Kidney glomerular epithelial cell (primary cell): Measurements from ENCODE around the gene DCDC2C.
"Not testable (repeated sequence)": the region's sequence is repeated elsewhere in the genome, so short reads cannot be mapped to it uniquely, and the experiment has no call there.

Source experiments
- DNase-seq: peaks from one replicate; lab custom pipeline; 2025; lab: John Stamatoyannopoulos, UW

Gene DCDC2C, protein sequence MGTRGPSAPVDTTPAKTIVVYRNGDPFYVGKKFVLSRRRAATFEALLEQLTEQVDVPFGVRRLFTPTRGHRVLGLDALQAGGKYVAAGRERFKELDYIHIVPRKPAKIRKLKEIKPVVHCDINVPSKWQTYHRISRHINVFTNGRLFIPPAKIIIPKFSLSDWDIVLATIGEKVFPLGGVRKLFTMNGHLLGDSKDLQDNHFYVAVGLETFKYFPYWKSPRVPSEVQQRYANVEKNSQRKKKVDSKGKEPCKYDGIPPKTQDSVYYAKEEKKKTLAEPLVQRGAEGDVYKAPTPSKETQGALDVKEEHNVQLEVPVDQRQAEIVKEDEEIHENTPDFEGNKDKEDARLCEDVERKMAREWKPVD

DNA sequence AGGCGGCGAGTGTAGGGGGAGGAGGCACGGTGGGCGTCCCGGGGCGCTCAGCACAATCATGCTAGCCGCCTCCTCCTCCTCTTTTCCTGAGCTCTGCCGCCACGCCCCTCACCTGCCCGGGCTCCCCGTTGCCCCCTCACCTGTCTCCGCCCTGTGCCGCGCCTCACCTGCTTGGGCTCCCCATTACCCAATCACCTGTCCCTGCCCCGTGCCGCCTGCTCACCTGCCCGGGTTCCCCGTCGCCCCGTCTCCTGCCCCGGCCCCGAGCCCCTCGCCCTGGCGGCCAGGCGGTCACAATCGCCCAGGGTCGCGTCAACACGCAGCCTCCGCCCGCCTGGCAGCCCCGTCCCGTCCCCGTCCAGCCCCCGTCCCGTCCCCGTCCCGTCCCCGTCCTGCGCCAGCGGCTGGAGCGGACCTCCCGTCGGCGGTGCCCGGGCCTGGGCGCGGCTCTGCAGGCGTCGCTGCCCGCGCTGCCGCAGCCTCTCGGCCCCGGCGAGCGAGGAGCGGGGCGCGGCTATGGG is at the start of gene DCDC2C:
TSS of gene DCDC2C (plus strand) at position 340 of the 521 bp plus-strand sequence. CDS start at position 517, 177 bp downstream.
- no peak for DNase-seq

DNA sequence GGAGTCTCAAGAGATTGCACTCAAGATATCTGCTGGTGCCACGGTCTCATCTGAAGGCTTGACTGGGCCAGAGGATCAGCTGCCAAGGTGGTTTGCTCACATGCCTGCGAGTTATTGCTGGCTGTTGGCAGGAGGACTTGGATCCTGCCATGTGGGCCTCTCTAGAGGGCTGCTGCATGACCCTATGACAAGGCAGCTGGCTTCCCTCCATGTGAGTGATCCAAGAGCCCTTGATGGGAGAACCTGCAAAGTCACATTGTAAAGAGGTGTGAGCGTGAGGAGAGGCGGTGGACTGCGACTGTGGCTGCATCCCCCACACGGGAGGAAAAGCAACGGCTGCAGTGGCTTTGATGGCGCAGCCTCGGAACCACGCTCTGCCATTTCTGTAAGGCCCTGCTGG is 49.4 kb upstream of the DCDC2C start:
- no peak for DNase-seq

DNA sequence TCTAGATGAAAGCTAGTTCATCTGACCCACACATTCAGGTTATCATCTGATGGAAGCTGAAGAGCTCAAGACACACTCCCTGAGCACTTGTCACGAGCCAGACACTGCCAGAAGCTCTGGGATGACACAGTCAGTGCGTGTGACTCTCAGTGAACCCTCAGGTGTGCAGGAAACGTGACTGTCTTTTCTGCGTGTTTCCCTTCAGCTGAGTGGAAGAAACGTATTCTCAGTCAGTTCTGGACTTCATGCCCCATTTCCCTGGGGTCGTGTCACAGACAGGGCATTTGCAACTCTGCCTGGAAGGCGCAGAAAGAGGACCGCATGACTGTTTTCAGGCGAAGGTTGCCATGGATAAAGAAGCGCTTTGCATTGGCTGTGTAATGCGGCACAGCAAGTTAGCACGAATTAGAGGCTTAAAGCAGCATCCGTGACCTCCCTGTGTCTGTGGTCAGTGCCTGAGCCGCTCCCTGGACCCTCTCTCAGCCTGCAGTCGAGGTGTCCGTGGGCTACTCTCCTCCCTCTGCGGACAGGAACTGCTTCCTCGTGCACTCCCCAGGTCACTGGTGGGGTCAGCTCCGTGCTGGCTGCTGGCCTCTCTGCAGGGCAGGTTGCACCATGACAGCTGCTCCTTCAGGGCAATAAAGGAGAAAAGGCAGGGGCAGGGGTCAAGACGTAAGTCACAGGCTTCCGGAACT is 48.7 kb upstream of the DCDC2C start:
- DNase-seq, result no peak

DNA sequence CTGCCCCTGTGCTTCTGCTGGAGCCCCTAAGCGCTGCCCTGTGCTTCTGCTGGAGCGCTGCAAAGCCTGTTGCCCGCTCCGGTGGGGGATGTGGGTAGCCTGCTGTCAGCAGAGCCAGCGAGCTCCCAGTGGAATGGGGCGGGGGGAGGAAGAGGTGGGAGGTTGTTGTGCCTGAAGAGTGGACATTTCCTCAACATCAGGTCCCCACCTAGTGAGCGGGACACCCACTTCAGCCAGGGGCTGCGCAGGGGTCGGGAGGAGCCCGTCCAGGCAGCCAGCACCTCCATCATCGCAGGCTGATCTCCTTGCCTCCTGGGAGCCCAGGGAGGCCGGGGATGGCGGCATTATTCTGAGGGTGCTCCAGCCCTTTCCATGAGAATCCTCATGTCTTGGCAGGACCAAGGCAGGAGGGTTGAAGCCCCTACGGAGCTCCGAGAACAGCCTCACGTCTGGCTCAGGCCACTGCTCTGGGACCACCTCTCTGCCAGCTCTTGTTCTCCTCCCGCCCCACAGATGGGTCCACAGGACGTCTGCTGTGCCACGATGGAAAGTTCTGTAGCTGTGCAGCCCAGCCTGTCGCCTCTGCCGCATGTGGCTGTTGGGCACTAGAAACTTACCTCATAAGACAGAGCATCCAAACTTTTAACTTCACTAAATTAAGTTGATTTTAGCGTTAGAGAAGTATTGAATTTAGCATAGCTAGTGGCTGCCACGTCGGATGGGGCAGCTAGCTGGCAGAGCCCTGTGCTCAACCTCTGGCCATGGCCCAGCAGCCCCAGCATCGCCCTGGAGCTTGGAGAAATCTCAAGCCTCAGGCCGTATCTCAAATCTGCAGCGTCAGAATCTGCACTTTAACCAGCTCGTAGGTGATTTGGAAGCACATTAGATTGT is 47.3 kb upstream of the DCDC2C start:
- no peak for DNase-seq

DNA sequence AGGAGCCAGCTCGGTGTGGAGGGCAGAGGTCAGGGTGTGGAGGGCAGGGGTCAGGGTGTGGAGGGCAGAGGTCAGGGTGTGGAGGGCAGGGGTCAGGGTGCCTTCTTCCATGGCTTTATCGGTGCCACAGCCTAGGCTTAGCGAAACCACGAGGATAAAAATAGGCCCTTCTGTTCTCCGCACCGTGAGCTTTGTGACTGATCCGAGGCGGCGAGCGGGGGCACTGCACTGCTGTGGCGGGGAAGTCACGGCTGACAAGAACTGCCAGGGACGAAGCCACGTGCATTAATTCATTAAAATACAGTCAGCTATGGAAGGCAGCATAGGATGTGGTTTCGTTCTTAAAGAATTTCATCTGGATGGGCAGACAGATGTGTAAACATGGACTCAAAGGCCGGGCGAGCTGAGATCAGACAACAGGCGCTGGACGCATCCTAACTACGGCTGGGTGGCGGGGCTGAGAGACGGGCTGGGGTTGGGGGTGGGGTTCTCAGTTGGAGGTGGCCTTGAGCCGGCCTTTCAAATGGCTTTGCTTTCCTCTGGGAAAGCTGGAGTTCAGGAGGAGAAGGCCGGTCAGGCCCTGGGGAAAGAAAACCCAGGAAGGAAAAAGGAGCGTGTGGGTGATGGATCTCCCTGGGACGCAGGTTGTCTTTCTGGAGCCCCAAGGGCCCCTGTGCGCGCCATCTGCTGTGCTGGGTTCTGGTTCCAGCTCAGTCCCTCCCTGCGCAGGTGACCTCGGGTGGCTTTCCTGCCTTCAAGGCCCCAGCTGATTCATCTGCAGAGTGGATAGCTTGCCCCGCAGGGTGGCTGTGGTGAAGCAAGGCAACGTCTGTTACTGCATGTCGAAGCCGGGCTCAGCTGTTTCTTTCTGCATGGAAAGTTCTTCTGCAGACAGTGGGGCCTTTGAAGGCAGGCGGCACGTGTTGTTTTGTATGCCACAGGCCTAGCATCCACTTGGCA is 46.3 kb upstream of the DCDC2C start:
- DNase-seq, result no peak

DNA sequence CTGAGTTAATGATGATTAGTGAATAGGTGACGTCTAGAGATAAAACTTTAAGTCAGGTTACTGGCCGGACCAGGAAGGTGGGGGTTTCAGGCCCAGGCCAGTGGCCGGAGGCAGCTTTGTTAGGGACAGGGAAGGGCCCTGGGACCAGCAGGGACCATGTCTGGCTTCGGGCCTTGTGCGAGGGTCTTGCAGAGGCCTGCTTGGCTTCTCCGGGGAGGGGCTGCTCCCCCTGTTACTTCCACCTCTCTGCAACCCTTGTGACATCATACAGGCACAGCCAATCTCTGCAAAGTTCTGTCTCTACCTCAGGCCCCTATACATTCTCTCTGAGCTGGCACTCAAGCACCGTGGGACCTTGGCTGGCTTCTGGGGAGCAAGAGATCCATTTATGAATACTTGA is 45.5 kb upstream of the DCDC2C start, which contains the start of gene ALLC:
TSS of gene ALLC (plus strand) at position 320 of the 400 bp plus-strand sequence. CDS start 12,958 bp downstream, outside the sequence.
- DNase-seq, result no peak

DNA sequence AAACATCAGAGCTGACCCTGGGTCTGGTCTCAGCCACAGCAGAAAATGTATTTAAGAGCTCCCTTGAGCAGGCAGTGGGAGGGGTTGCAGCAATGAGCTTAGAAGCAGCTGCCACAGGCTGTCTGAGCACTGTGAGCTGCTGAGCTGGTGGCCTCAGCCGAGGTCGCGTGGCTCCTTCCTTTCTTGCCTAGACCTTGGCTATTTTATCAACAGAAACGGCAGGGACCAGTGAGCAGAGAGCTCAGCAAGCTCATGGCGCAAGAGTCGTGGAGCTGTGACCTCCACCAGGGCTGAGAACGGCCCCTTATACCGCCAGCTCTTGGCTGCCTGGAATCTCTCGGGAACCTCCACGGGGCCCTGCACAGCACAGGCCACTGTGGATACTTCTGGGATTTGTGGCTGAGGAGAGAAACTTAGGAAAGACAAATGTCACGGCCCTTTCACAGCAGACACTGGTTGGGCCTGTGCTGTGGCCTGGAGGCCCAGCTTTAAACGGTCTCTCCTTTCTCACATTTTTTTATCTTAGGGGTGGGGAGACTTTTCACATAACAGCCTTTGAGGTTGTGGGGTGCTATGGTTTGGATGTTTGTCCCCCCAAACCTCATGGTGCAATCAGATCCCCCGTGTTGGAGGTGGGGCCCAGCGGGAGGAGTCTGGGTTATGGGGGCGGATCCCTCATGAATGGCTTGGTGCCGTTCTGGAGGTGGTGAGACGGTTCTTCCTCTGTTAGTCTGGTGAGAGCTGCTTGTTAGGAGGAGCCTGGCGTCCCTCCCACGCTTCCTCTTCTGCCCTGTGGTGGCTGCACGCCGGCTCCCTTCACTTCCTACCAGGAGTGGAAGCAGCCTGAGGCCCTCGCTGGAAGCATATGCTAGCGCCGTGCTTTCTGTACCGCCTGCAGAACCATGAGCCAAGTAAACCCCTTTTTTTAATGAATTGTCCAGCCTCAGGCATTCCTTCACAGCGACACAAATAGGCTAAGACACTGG is 43.6 kb upstream of the DCDC2C start:
- DNase-seq, result no peak

DNA sequence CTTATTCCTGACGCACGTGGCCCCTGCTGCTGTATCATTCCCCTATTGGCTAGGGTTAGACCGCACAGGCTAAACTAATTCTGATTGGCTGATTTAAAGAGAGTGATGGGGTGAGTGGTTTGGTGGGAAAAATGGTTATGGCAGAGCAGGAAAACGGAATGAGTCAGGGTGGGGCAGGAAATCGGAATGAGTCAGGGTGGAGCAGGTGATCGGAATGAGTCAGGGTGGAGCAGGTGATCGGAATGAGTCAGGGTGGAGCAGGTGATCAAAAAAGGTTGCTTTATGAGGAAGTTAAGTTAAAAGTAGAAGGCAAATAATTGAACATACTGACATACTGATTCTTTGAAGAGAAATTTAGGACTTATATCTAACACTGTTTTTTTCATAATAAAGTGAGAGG is 42.7 kb upstream of the DCDC2C start:
- not testable (repeated sequence) for DNase-seq

DNA sequence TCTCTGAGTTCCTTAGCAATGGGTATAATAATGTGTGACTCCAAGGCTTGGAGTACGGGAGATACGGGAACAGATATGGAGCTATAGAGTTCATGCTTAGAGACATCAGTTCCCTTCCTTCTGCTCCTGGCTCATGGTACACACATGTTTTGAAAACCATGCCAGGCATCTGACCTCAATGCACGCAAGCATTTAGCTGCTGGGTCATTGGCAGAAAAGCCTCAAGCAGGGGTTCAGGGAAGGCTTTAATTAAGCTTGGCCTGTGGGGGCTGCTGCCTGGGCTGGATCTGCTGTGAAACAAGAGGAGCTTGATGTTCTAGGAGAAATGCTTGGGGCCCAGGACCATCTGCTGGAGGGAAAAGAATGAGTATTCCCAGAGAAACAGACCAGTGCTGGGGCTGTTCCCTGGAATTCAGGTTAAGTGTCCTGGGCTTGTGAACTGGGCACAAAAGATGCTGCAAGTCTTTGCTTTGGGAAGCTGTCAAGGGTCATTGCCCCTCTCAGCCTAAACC is 42.2 kb upstream of the DCDC2C start:
- DNase-seq, result no peak

DNA sequence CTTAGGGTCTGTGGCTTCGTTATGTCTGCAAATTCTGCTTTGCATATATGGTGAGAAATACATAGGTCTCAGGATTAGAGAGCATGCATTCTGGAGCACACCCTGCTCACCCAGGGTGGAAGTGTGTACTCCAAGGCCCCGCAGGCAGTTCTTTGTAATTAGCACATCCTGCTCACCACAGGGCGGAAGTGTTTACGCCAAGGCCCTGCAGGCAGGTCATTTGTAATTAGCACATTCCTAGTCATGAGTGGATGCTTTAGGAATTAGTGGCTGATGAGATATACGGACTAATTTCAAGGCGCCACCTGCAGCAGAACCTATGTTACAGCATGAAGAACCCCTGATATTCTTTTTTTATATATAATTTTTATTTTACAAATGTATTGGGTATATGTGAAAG is 41.1 kb upstream of the DCDC2C start:
- no peak for DNase-seq

DNA sequence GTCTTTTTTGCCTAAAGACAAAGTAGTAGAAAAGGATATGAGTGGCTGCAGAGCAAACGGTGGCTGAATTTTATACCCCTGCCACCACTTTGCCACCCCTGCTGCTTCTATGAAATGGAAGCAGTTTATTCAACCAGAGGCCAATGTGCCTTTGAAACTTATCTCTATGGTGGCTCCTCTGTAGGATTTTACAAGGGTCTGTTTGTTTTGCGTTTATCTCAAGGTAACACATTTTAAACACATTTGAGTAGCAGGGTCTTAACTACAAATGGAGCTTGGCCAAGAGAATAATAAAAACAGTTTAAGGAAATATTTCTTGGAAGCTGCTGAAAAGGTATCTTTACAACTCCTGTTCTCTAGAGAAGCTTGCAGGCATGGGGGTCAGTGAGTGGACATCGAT is 39.3 kb upstream of the DCDC2C start:
- DNase-seq, result no peak

DNA sequence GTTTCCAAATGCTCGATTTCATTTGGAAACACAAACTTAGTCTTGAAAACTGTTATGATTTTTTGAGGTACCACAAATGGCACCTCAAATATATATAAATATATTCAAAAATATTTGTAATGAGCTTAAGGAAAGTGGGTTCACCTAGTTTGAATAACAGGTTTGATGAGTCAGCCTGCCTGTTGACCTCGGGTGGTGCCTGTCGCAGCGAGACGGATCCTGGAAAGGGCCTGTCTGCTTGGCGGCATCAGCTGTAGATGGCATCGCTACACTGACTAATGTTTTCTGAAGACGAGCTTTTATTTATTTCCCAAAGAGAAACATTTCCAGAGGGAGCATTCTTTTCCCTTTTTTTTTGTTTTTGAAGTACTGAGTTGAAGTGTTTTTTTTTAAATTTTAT is 38.5 kb upstream of the DCDC2C start:
- no peak for DNase-seq

DNA sequence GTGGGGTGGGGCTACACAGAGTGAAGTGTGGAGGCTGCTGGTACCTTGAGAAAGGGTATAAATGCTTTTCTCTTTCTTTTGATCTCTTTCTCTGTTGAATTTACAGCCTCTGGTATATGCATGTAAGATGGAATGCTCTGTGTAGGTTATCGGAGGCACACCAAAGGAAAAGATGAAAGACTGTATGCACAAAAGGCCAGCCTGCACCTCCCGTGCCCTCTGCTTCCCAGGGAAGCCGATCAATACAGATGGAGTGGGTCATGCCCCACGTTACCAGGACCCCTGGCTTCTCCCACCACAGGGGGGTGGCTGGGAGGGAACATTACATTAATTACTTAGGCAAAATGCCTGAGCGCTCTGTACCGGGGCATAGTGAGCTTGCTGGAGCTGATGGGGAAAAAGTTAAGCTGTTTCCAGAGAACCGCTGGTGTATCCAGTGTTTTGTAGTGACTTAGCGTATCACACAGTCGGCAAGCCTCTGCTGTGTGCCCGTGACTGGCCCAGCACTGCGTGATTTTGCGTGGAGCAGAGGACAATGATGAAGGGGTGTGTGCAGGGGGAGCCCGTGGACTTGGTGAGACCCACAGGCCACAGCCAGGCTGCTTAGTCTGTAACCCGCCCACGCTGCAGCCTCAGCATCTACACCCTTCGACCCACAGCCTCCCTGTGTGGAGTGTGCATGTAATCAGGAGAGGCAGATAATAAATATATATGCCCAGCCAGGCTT is 37.3 kb upstream of the DCDC2C start:
- no peak for DNase-seq

DNA sequence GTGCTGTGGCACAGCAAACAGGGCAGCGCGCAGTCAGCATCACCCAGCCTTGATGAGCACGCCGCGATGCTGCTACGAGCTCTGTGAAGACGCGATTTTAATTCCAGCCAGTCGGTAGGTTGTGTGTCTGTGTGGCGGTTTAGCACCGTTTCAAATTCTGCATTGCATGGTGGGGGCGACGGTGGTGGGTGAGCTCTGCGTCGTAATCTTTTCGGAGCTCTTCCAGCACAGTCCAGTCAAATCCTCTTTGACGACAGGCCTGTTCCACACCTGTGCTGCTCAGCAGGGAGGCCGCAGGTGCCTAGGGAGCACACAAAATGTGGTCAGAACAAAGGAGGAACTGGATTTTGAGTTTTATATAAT is 36.8 kb upstream of the DCDC2C start:
- DNase-seq, result no peak

DNA sequence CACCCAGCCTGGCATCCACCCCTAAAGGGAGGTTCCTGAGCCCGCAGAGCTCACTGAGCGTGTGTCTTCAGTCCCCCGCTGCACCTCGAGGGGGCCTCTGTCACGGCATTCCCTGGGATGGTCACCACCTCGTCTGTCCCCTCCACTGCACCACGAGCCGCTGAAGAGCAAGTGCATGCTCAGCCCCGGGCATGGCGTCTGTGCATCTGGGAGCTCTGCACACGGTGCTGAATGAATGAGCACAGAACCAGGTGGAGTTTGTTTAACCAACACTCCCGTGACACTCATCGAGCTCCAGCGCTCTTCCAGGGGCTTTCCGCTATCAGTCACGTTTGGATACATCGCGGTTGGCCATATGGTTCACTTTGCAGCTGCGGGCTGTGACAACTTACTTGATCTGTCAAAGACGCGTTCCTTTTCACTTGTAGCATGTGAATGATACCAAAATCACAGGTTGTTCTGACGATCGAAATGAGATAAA is 36.2 kb upstream of the DCDC2C start:
- no peak for DNase-seq

DNA sequence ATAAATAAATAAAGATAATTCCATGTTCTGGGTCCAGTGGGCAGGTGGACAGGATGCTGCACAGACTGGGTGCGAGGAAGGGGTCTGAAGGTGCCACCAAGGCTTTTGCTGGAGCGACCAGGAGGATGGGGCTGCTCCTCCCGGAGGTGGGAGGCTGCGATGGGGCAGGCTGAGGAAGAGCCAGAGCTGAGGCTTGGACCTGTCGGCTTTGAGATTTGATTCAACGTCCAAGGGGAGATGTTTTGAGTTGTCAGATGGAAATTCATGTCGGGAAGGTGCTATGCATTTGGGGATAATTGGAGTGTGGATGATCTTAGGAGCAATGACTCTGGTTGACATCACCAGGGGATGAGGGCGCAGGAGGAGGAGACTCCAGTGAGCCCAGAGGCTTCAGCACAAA is 33.7 kb upstream of the DCDC2C start:
- DNase-seq, result no peak

DNA sequence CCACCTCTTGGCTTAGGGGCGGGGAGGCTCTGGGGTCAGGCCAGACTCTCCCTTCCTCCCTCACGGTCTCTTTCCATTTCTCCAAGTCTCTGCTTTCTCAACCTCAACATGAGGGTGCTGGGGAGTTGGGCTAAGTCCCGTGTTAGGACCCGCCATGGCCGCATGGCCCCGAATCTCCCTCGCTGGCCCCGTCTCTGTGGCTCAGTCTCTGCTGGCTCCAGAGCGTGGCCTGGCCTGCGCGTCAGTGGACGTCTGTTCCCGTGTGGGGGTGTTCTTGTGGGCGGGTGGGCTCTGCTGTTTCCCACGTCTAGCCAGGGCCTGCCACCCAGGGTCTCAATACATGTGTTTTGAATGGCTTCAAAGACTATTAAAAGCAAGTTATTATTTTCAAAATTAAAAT is 33.0 kb upstream of the DCDC2C start:
- DNase-seq, result no peak

DNA sequence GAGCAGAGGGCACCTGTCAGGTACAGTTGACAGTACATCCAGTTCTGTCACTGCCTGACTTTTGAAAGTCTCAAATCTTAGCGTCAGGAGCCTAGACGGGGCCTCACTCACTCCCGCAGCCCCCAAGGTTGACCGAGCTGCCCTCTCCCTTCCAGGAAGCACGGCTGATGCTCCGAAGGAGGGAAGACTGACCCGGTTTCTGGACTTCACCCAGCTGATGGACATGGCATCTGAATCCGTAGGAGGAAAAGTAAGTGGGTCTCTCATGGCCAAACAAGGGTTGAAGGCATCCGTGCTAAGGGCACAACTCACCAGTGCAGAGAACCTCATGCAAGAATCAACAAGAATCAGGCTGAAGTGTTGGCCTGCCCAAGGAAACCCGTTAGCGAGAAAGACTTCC is 32.4 kb upstream of the DCDC2C start:
- DNase-seq, result no peak
